ENCODE results near the gene DPPA2. TPM values are rescaled to one million over a fixed set of nuclear protein-coding genes. Genes with fewer than 3 reads are reported as not detected.

DPPA2 gene
- total and polyA plus RNA-seq, 8 donors, result not detected

GRCh38 chr3:109346770-109347295 lies 30.5 kb upstream of the DPPA2 start:
- no peak for DNase-seq
- 80 to 87% (median 84%) methylated on average over 3 of the region's 3 CpGs for WGBS, 5 donors
- Histone ChIP-seq H3K4me1 (no peaks in the 10 kb centered on the region), H3K36me3 (no peaks in the 10 kb centered on the region), H3K4me3 (no peak overlapping the region), H3K9me3 (peaks cover 0 to 5% (median 2%) of the 10 kb centered on the region in 4 donors), H3K27me3 (no peaks in the 10 kb centered on the region), H3K27ac (no peak overlapping the region)
- TF ChIP-seq CTCF (IDR thresholded peaks at IDR 0.05), result no peak
- intact Hi-C loops (cut with DNase I; ENCODE audit: low total_unique reads), result no loop called here

- intact Hi-C loops (cut with DNase I; ENCODE audit: low total_unique reads), result no loop called here
- H3K4me1 ChIP-seq, result no peaks in the 10 kb centered on the region
- H3K9me3 ChIP-seq, result peaks cover 0 to 5% (median 2%) of the 10 kb centered on the region in 4 donors
- no peak for TF ChIP-seq EP300 (IDR thresholded peaks at IDR 0.05)
- TF ChIP-seq POLR2AphosphoS5 (IDR thresholded peaks at IDR 0.05), result no peak
- TF ChIP-seq POLR2A (IDR thresholded peaks at IDR 0.05), result no peak
- no peak for TF ChIP-seq CTCF (IDR thresholded peaks at IDR 0.05)
- no peak overlapping the region for H3K4me3 ChIP-seq
- no peaks in the 10 kb centered on the region for H3K27me3 ChIP-seq
- no peak overlapping the region for H3K27ac ChIP-seq
- H3K36me3 ChIP-seq, result no peaks in the 10 kb centered on the region
- WGBS, 5 donors, result 60 to 70% (median 64%) methylated on average over 4 of the region's 4 CpGs
- no peak for DNase-seq
These were observed 29.8 kb upstream of the DPPA2 start for GRCh38 chr3:109346099-109346498.

- WGBS, 5 donors, result 57 to 69% (median 63%) methylated on average over 5 of the region's 5 CpGs
- intact Hi-C loops (cut with DNase I; ENCODE audit: low total_unique reads), result no loop called here
- Histone ChIP-seq H3K36me3 (no peaks in the 10 kb centered on the region), H3K4me3 (no peak overlapping the region), H3K27me3 (peaks cover 0 to 19% (median 7%) of the 10 kb centered on the region in 3 donors), H3K4me1 (peaks cover 0 to 7% (median 3%) of the 10 kb centered on the region in 4 donors), H3K9me3 (peaks cover 0 to 5% (median 2%) of the 10 kb centered on the region in 4 donors), H3K27ac (no peak overlapping the region)
- TF ChIP-seq POLR2AphosphoS5 (IDR thresholded peaks at IDR 0.05) (no peak), POLR2A (IDR thresholded peaks at IDR 0.05) (no peak), CTCF (IDR thresholded peaks at IDR 0.05) (no peak), EP300 (IDR thresholded peaks at IDR 0.05) (no peak)
- no peak for DNase-seq
These were observed 23.7 kb upstream of the DPPA2 start for GRCh38 chr3:109339714-109340648.

GRCh38 chr3:109339197-109339596 lies 22.9 kb upstream of the DPPA2 start:
- Histone ChIP-seq H3K9me3 (no peaks in the 10 kb centered on the region), H3K4me1 (peaks cover 0 to 7% (median 3%) of the 10 kb centered on the region in 4 donors), H3K4me3 (no peak overlapping the region), H3K27me3 (peaks cover 0 to 19% (median 7%) of the 10 kb centered on the region in 3 donors), H3K36me3 (no peaks in the 10 kb centered on the region), H3K27ac (no peak overlapping the region)
- 53 to 70% (median 62%) methylated on average over 3 of the region's 3 CpGs for WGBS, 5 donors
- intact Hi-C loops (cut with DNase I; ENCODE audit: low total_unique reads), result no loop called here
- TF ChIP-seq POLR2AphosphoS5 (IDR thresholded peaks at IDR 0.05), result no peak
- TF ChIP-seq POLR2A (IDR thresholded peaks at IDR 0.05), result no peak
- TF ChIP-seq EP300 (IDR thresholded peaks at IDR 0.05), result no peak
- no peak for TF ChIP-seq CTCF (IDR thresholded peaks at IDR 0.05)
- DNase-seq, result no peak
